Neural cell (in vitro differentiated cells): Measurements from ENCODE around the gene SLIT3. TPM values are rescaled to one million over a fixed set of nuclear protein-coding genes. Genes with fewer than 3 reads are reported as not detected.

Source experiments
- H2AFZ ChIP-seq: fragments of 200-600, 300-800 bp; sonication (generic), shearing (Covaris generic); 2 replicates; pipeline ENCODE4 v1.6.0; 2014; ENCODE audit warnings: low read depth, mild to moderate bottlenecking, antibody characterized with exemption, low read length, moderate library complexity
- H3F3A ChIP-seq: fragments of 200-600 bp; shearing (Covaris generic); 2 replicates; pipeline ENCODE4 v1.6.1; 2016; ENCODE audit warnings: mild to moderate bottlenecking, moderate library complexity, mixed read lengths, antibody characterized with exemption, low read length; ENCODE audit not compliant: insufficient read depth, poor library complexity, severe bottlenecking
- H3K27ac ChIP-seq: fragments of 200-600, 300-800 bp; sonication (generic), shearing (Covaris generic); 2 replicates; pipeline ENCODE4 v1.5.1; 2014; ENCODE audit warnings: mild to moderate bottlenecking, low read length, moderate library complexity
- H3K27me3 ChIP-seq: fragments of 300-800, 200-600 bp; sonication (generic), shearing (Covaris generic); 2 replicates; pipeline ENCODE4 v1.6.0; 2014; ENCODE audit warnings: mild to moderate bottlenecking, low read depth, low read length, moderate library complexity; ENCODE audit not compliant: insufficient read depth
- H3K36me3 ChIP-seq: fragments of 300-800, 200-600 bp; sonication (generic), shearing (Covaris generic); 2 replicates; pipeline ENCODE4 v1.5.1; 2014; ENCODE audit warnings: mild to moderate bottlenecking, antibody characterized with exemption, low read length, moderate library complexity; ENCODE audit not compliant: insufficient read depth
- H3K4me2 ChIP-seq: fragments of 300-800, 200-600 bp; sonication (generic), shearing (Covaris generic); 2 replicates; pipeline ENCODE4 v1.6.0; 2014; ENCODE audit warnings: mild to moderate bottlenecking, low read length
- H3K4me3 ChIP-seq: fragments of 300-800, 200-600 bp; sonication (generic), shearing (Covaris generic); 2 replicates; pipeline ENCODE4 v1.5.1; 2014; ENCODE audit warnings: mild to moderate bottlenecking, low read length, moderate library complexity
- H3K79me2 ChIP-seq: fragments of 200-600 bp; shearing (Covaris generic); replicated peaks from 2 replicates; pipeline ENCODE4 v1.6.0; 2014; ENCODE audit warnings: mild to moderate bottlenecking, low read length, moderate library complexity; ENCODE audit not compliant: insufficient read depth
- H3K9ac ChIP-seq: fragments of 300-800, 200-600 bp; sonication (generic), shearing (Covaris generic); 2 replicates; pipeline ENCODE4 v1.6.1; 2016; ENCODE audit warnings: mild to moderate bottlenecking, low read length, mixed read lengths
- H3K9me2 ChIP-seq: fragments of 200-600 bp; shearing (Covaris generic); 2 replicates; pipeline ENCODE4 v1.6.1; 2016; ENCODE audit warnings: mild to moderate bottlenecking, low read length, mixed read lengths; ENCODE audit not compliant: insufficient read depth
- H3K9me3 ChIP-seq: fragments of 200-600, 300-800 bp; sonication (generic), shearing (Covaris generic); 2 replicates; pipeline ENCODE4 v1.6.1; 2016; ENCODE audit warnings: mild to moderate bottlenecking, mixed run types, low read length, moderate library complexity, mixed read lengths
- H4K20me1 ChIP-seq: fragments of 200-600 bp; shearing (Covaris generic); 2 replicates; pipeline ENCODE4 v1.6.1; 2016; ENCODE audit warnings: mild to moderate bottlenecking, mixed run types; ENCODE audit not compliant: insufficient read depth
- EP300 ChIP-seq: fragments of 450-650 bp; conservative IDR thresholded peaks from 2 replicates; pipeline ENCODE4 v1.6.1; 2014; ENCODE audit warnings: antibody characterized with exemption, mild to moderate bottlenecking, moderate library complexity; ENCODE audit not compliant: poor library complexity, severe bottlenecking
- EZH2 ChIP-seq: fragments of 200-600, 300-800 bp; shearing (Covaris generic), sonication (generic); IDR thresholded peaks from 2 replicates; pipeline ENCODE4 v1.6.1; 2014; ENCODE audit warnings: antibody characterized with exemption, low read length, borderline replicate concordance, mild to moderate bottlenecking; ENCODE audit not compliant: insufficient read depth, poor library complexity, severe bottlenecking
- MXI1 ChIP-seq: fragments of 450-650 bp; conservative IDR thresholded peaks from 2 replicates; pipeline ENCODE4 v1.6.1; 2014; ENCODE audit warnings: antibody characterized with exemption, mild to moderate bottlenecking; ENCODE audit not compliant: poor library complexity, severe bottlenecking
- POLR2AphosphoS5 ChIP-seq: IDR thresholded peaks from 2 replicates; pipeline ENCODE4 v1.6.1; 2012
- RAD21 ChIP-seq: fragments of 450-650 bp; conservative IDR thresholded peaks from 2 replicates; pipeline ENCODE4 v1.6.1; 2014; ENCODE audit warnings: antibody characterized with exemption, mild to moderate bottlenecking, moderate library complexity
- SMC3 ChIP-seq: fragments of 450-650 bp; conservative IDR thresholded peaks from 2 replicates; pipeline ENCODE4 v1.6.1; 2014; ENCODE audit warnings: antibody characterized with exemption, mild to moderate bottlenecking, moderate library complexity; ENCODE audit not compliant: poor library complexity
- TAF1 ChIP-seq: IDR thresholded peaks from 2 replicates; pipeline ENCODE4 v1.6.1; 2012; ENCODE audit warnings: low read depth
- polyA plus RNA-seq: library from polyadenylated mRNA; depleted of rRNA; stranded (reverse); fragments of >200 nt; gene quantifications from 2 replicates; pipeline ENCODE4 v1.2.3, GENCODE V29; 2014
- TF ChIP-seq, protein P1 (sequence below): IDR thresholded peaks from 2 replicates; pipeline ENCODE4 v1.6.1; 2012; ENCODE audit warnings: borderline replicate concordance
- TF ChIP-seq, protein P2 (sequence below): fragments of 450-650 bp; IDR thresholded peaks from 2 replicates; pipeline ENCODE4 v1.5.1; 2014; ENCODE audit warnings: antibody characterized with exemption, mild to moderate bottlenecking, moderate library complexity; ENCODE audit not compliant: poor library complexity, severe bottlenecking

Gene SLIT3
- polyA plus RNA-seq, 1 donor from 2014 or later, result 1.2 TPM

DNA sequence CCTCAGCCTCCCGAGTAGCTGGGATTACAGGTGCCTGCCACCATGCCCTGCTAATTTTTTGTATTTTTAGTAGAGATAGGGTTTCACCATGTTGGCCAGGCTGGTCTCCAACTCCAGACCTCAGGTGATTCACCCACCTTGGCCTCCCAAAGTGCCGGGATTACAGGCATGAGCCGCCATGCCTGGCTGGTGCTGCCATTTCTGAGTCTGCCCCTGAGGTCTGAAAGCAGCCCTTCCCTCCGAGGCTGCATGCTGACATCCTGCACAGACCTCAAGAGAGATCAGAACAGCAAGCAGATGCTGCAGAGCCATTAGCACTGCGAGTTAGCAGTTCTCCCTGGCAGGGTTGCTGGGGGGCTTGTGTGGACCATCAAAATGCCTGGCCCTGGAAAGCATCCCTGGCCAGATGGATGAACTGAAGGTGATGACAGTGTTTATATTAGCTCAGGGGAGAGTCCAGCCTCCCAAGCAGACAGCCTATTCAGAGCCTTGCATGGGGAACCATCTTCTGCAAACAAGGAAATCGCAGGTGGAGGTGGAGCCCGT is 545.3 kb downstream of the SLIT3 start:
- TF ChIP-seq SMC3, result no peak
- TF ChIP-seq, protein P1, sequence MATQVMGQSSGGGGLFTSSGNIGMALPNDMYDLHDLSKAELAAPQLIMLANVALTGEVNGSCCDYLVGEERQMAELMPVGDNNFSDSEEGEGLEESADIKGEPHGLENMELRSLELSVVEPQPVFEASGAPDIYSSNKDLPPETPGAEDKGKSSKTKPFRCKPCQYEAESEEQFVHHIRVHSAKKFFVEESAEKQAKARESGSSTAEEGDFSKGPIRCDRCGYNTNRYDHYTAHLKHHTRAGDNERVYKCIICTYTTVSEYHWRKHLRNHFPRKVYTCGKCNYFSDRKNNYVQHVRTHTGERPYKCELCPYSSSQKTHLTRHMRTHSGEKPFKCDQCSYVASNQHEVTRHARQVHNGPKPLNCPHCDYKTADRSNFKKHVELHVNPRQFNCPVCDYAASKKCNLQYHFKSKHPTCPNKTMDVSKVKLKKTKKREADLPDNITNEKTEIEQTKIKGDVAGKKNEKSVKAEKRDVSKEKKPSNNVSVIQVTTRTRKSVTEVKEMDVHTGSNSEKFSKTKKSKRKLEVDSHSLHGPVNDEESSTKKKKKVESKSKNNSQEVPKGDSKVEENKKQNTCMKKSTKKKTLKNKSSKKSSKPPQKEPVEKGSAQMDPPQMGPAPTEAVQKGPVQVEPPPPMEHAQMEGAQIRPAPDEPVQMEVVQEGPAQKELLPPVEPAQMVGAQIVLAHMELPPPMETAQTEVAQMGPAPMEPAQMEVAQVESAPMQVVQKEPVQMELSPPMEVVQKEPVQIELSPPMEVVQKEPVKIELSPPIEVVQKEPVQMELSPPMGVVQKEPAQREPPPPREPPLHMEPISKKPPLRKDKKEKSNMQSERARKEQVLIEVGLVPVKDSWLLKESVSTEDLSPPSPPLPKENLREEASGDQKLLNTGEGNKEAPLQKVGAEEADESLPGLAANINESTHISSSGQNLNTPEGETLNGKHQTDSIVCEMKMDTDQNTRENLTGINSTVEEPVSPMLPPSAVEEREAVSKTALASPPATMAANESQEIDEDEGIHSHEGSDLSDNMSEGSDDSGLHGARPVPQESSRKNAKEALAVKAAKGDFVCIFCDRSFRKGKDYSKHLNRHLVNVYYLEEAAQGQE, result no peak
- TF ChIP-seq RAD21, result no peak
- no peak for TF ChIP-seq TAF1
- no peak for TF ChIP-seq EP300
- TF ChIP-seq POLR2AphosphoS5, result no peak
- TF ChIP-seq, protein P2, sequence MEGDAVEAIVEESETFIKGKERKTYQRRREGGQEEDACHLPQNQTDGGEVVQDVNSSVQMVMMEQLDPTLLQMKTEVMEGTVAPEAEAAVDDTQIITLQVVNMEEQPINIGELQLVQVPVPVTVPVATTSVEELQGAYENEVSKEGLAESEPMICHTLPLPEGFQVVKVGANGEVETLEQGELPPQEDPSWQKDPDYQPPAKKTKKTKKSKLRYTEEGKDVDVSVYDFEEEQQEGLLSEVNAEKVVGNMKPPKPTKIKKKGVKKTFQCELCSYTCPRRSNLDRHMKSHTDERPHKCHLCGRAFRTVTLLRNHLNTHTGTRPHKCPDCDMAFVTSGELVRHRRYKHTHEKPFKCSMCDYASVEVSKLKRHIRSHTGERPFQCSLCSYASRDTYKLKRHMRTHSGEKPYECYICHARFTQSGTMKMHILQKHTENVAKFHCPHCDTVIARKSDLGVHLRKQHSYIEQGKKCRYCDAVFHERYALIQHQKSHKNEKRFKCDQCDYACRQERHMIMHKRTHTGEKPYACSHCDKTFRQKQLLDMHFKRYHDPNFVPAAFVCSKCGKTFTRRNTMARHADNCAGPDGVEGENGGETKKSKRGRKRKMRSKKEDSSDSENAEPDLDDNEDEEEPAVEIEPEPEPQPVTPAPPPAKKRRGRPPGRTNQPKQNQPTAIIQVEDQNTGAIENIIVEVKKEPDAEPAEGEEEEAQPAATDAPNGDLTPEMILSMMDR, result no peak
- TF ChIP-seq MXI1, result no peak
- TF ChIP-seq EZH2, result no peak
- Histone ChIP-seq H4K20me1 (no peaks in the 10 kb centered on the region), H3K27me3 (no peaks in the 10 kb centered on the region), H2AFZ (no peak overlapping the region), H3K9me3 (no peaks in the 10 kb centered on the region), H3K9ac (no peak overlapping the region), H3K4me2 (no peak overlapping the region), H3K4me3 (no peak overlapping the region), H3K9me2 (no peaks in the 10 kb centered on the region), H3K36me3 (no peaks in the 10 kb centered on the region), H3F3A (no peaks in the 10 kb centered on the region), H3K27ac (no peak overlapping the region), H3K79me2 (no peaks in the 10 kb centered on the region)

DNA sequence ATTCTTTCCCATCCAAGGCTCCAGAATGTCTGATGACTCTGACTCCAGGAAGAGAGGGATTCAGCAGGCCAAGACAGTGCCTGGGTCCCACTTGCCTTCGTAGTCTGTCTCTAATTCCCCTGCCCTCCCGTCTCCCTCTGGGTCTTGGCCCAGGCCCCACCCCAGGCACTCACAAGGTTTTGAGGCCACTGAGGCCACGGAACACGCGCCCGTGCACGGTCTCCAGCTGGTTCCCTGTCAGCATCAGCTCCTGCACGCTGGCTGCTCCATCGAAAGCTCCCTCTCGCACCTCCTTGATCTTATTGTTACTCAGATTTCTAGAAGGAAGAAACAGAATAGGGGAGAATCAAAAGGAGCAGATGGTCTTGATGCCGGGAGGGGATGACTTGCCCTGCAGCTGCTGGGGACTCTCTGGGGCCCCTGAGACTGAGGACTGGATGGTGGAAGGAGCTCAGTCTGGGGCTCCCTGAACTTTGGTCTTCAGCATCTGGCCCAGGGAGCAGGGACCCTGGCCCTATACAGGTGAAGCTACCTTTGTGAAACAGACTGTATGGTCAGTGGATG is 547.2 kb downstream of the SLIT3 start:
- Histone ChIP-seq H3K4me2 (no peak overlapping the region), H3K79me2 (no peaks in the 10 kb centered on the region), H3K27me3 (no peaks in the 10 kb centered on the region), H2AFZ (no peak overlapping the region), H4K20me1 (no peaks in the 10 kb centered on the region), H3F3A (no peaks in the 10 kb centered on the region), H3K9me2 (no peaks in the 10 kb centered on the region), H3K36me3 (no peaks in the 10 kb centered on the region), H3K4me3 (no peak overlapping the region), H3K27ac (no peak overlapping the region), H3K9me3 (no peaks in the 10 kb centered on the region), H3K9ac (no peak overlapping the region)
- no peak for TF ChIP-seq POLR2AphosphoS5
- TF ChIP-seq, protein P1, result no peak
